Fibroblast of the aortic adventitia (primary cell): ENCODE results near the gene A1BG. TPM values are rescaled to one million over a fixed set of nuclear protein-coding genes. Genes with fewer than 3 reads are reported as not detected.
A peak's percentile ranks its signal among the peaks of the same experiment; 100 is the strongest.

Source experiments
- DNase-seq: peaks from one replicate; pipeline ENCODE4 v3.0.0-alpha.2; 2010; ENCODE audit warnings: low read depth
- H3K4me3 ChIP-seq: 2 replicates; pipeline ENCODE4 v1.5.1; 2011; ENCODE audit warnings: low read depth, mild to moderate bottlenecking, control low read depth, low read length, moderate library complexity
- CTCF ChIP-seq: IDR thresholded peaks from 2 replicates; pipeline ENCODE4 v1.5.1; 2011; ENCODE audit warnings: mild to moderate bottlenecking, low read length, control low read depth, inconsistent platforms; ENCODE audit not compliant: insufficient read depth
- small RNA-seq: library from RNA; depleted of rRNA; stranded (forward); fragments of <200 nt; gene quantifications from one replicate; pipeline ENCODE3, GENCODE V24; 2012
- total RNA-seq: library from RNA; depleted of rRNA; stranded (reverse); fragments of >200 nt; gene quantifications from 2 replicates; pipeline ENCODE4 v1.2.3, GENCODE V29; 2012; ENCODE audit warnings: low replicate concordance

Gene A1BG
- total RNA-seq, 1 donor, result 6.8 TPM

DNA sequence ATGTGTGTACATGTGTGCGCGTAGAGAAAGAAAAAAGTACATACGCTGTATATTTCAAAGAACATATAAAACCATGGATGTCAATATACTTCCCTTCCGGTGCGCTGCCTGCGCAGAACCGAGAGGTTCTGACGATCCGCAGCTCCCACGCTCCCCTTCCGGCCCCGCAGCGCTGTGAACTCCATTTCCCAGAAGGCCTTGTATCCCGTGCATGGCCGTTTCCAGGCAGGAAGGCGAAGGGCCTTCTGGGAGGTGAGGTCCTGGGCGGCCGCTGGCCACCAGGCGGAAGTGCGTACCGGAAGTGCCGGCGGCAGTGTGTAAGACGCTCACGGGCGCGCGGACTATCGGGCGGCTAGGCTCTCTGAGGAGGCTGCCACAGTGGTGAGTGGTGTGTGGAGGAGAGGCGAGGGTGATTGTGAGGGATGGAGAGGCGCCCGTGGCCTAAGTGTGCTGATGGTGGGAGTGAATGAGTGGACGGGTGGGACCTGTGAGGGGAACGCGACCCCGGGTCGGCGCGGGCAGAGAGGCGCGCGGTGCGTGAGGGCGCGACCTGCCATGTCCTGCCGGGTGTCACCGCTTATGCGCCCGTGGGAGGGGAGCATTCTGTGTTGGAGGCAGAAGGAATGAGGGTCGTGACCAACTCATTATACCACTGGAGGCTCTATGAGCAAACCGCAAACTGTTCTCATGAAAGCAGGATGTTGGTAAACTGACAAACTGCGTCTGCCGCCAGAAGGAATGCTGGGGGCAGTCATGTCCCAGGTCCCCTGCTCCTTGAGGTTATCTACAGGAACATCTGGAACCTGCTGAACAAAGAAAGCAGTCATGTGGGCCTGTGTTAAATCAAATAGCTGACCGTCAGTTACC, 48.0 kb downstream of the A1BG start, which contains the start of gene ERVK3-1:
Gene ERVK3-1, plus strand, starts transcription at position 313 of the 867 bp plus-strand sequence. CDS start 6,792 bp downstream, outside the sequence.
- peak within 1 kb of the TSS; percentile 98 for H3K4me3 ChIP-seq
- peak; percentile 97 for DNase-seq
- peak; percentile 11 for TF ChIP-seq CTCF

DNA sequence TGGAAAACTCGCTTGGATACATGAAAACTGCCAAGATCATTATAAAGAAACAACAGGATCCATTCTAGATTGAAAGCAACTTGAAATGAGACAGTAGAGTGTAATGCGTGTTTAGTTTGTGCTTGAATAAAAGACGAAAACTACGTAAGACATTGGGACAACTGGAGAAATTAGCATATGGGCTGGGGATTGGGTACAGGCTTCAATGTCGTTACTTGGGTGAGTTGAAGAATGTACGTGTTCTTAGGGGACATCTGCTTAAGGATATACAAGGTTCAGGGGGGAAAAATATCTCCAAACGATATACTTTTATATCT, 48.6 kb downstream of the A1BG start:
- DNase-seq, result no peak
- no peak for TF ChIP-seq CTCF
- peak overlapping the region; percentile 56 for H3K4me3 ChIP-seq

DNA sequence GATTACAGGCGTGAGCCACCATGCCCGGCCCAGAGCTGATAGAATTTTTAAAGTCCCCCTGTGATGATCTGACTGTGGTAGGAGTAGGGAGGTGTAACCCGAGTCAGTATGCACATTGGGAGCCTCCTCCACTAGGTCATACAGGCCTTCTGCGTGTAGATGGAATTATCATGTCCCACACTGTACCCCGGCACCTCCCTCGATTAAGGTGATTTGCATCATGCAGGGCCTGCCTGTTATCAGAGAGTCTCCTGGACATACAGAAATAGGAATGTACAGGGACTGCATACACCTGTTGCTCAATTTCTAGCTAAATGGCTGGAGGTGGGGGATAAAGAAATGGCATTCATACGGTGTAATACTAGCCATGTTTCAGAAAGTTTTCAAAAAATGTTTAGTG, 49.0 kb downstream of the A1BG start:
- no peak for DNase-seq
- no peak for TF ChIP-seq CTCF
- no peak overlapping the region for H3K4me3 ChIP-seq

GRCh38 chr19:58300620-58301019, 52.7 kb downstream of the A1BG start:
- H3K4me3 ChIP-seq, result no peak overlapping the region
- no peak for TF ChIP-seq CTCF
- DNase-seq, result no peak

- TF ChIP-seq CTCF, result no peak
- no peak overlapping the region for H3K4me3 ChIP-seq
- DNase-seq, result no peak
These were observed 57.2 kb downstream of the A1BG start for GRCh38 chr19:58296104-58296503.

Small RNA genes lying within 50 kb of the gene (small RNA-seq; reads per million reads assigned to genes)
- not detected for gene MIR4754
- not detected for gene MIR6806
- gene RNA5SP473, result not detected

Other genes starting within 250 kb of the A1BG start
- 8.7 and 13.6 TPM in 2 replicates for gene ZNF329, start 202.7 kb downstream of the A1BG start, total RNA-seq
- 14.7 and 15.6 TPM in 2 replicates for gene ZNF274, start 170.4 kb downstream of the A1BG start, total RNA-seq
- gene ZNF544, start 124.6 kb downstream of the A1BG start, total RNA-seq, result 28.2 and 35.6 TPM in 2 replicates
- 5.1 and 7.6 TPM in 2 replicates for gene ZNF8, start 74.5 kb downstream of the A1BG start, total RNA-seq
- gene ERVK3-1, start 48.1 kb downstream of the A1BG start, total RNA-seq, result 33.2 and 41.1 TPM in 2 replicates
- gene ZSCAN22, start 26.5 kb downstream of the A1BG start, total RNA-seq, result 2.9 and 4.1 TPM in 2 replicates
- 0.98 and 1.1 TPM in 2 replicates for gene ZNF497, start 9.3 kb upstream of the A1BG start, total RNA-seq
- 2.6 and 3.4 TPM in 2 replicates for gene ZNF837, start 27.5 kb upstream of the A1BG start, total RNA-seq
- 178 and 1,453 TPM in 2 replicates for gene RPS5, start 33.8 kb upstream of the A1BG start, total RNA-seq
- gene RNF225, start 42.2 kb upstream of the A1BG start, total RNA-seq, result not detected in 2 replicates
- 14.4 and 17.1 TPM in 2 replicates for gene ZNF584, start 55.2 kb upstream of the A1BG start, total RNA-seq
- 9.2 and 10.8 TPM in 2 replicates for gene ZNF132, start 86.7 kb upstream of the A1BG start, total RNA-seq
- 9.2 and 9.5 TPM in 2 replicates for gene ZNF324B, start 98.1 kb upstream of the A1BG start, total RNA-seq
- 9.2 and 18.4 TPM in 2 replicates for gene ZNF324, start 113.6 kb upstream of the A1BG start, total RNA-seq
- 6.7 and 7.5 TPM in 2 replicates for gene ZNF446, start 122.9 kb upstream of the A1BG start, total RNA-seq
- gene SLC27A5, start 158.5 kb upstream of the A1BG start, total RNA-seq, result 5.2 and 5.5 TPM in 2 replicates
- gene ZBTB45, start 166.3 kb upstream of the A1BG start, total RNA-seq, result 9.2 and 9.9 TPM in 2 replicates
- 233 and 474 TPM in 2 replicates for gene TRIM28, start 190.6 kb upstream of the A1BG start, total RNA-seq
- 109 and 239 TPM in 2 replicates for gene CHMP2A, start 201.6 kb upstream of the A1BG start, total RNA-seq
- gene UBE2M, start 205.1 kb upstream of the A1BG start, total RNA-seq, result 36.8 and 55.1 TPM in 2 replicates
- gene MZF1, start 219.8 kb upstream of the A1BG start, total RNA-seq, result 15.5 and 21.1 TPM in 2 replicates